C4-2B (cell line): Measurements from ENCODE around the gene SLC10A7.

ENCODE experiments used
- H3K27ac ChIP-seq: fragments of 450-650 bp; 2 replicates; pipeline ENCODE4 v1.5.1; 2017
- CTCF ChIP-seq: fragments of 450-650 bp; conservative IDR thresholded peaks from 2 replicates; pipeline ENCODE4 v1.5.1; 2017; ENCODE audit warnings: mild to moderate bottlenecking
- ZFX ChIP-seq: fragments of 450-650 bp; IDR thresholded peaks from 2 replicates; pipeline ENCODE4 v1.6.1; 2017

The SLC10A7 gene

GRCh38 chr4:146443525-146443924, 78.2 kb downstream of the SLC10A7 start:
- no peak overlapping the region for H3K27ac ChIP-seq
- TF ChIP-seq ZFX, result no peak
- TF ChIP-seq CTCF, result no peak

- TF ChIP-seq ZFX (no peak), CTCF (no peak)
- H3K27ac ChIP-seq, result no peak overlapping the region
These were observed 78.9 kb downstream of the SLC10A7 start for GRCh38 chr4:146442801-146443200.

- H3K27ac ChIP-seq, result no peak overlapping the region
- TF ChIP-seq ZFX, result no peak
- no peak for TF ChIP-seq CTCF
These were observed 81.7 kb downstream of the SLC10A7 start for GRCh38 chr4:146439999-146440398.

- TF ChIP-seq CTCF (no peak), ZFX (no peak)
- H3K27ac ChIP-seq, result no peak overlapping the region
These were observed 82.3 kb downstream of the SLC10A7 start for GRCh38 chr4:146439437-146439836.

- TF ChIP-seq CTCF (no peak), ZFX (no peak)
- no peak overlapping the region for H3K27ac ChIP-seq
These were observed 84.0 kb downstream of the SLC10A7 start for GRCh38 chr4:146437778-146438177.

GRCh38 chr4:146436423-146437162, 85.1 kb downstream of the SLC10A7 start:
- TF ChIP-seq CTCF, result no peak
- TF ChIP-seq ZFX, result no peak
- no peak overlapping the region for H3K27ac ChIP-seq

- TF ChIP-seq ZFX (no peak), CTCF (no peak)
- H3K27ac ChIP-seq, result no peak overlapping the region
These were observed 85.8 kb downstream of the SLC10A7 start for GRCh38 chr4:146435962-146436361.
